Ovary (tissue), 9 donors: ENCODE data around the gene TTR. TPM values are rescaled to one million over a fixed set of nuclear protein-coding genes. Genes with fewer than 3 reads are reported as not detected.

Experiments used
- DNase-seq, 5 donors: peaks; one replicate each; pipeline ENCODE4 v3.0.0-alpha.2; 2019 to 2020
- H3K27ac ChIP-seq, 2 donors: fragments of 200-600 bp; one replicate each; pipeline versions ENCODE4 v1.5.1 to v1.8.0; 2019 to 2022
- H3K27me3 ChIP-seq: fragments of 200-600 bp; one replicate; pipeline ENCODE4 v1.8.0; 2022
- H3K36me3 ChIP-seq: fragments of 200-600 bp; sonication (generic); one replicate; pipeline ENCODE4 v1.5.1; 2019
- H3K4me1 ChIP-seq: one replicate; pipeline ENCODE4 v1.8.1; 2013; ENCODE audit warnings: mild to moderate bottlenecking, moderate library complexity; ENCODE audit not compliant: insufficient read depth
- H3K4me3 ChIP-seq: fragments of 200-600 bp; sonication (generic); one replicate; pipeline ENCODE4 v1.5.1; 2017
- H3K9me3 ChIP-seq, 2 donors: fragments of 200-600 bp in 1 of 2; sonication (generic) in 1 of 2; one replicate each; pipeline versions ENCODE4 v1.5.1 to v1.8.1; 2013 to 2019; ENCODE audit warnings: mild to moderate bottlenecking in 1 of 2, moderate library complexity in 1 of 2
- EP300 ChIP-seq: sonication (generic); formaldehyde crosslinking; IDR thresholded peaks from one replicate; pipeline ENCODE4 v1.6.1; 2017; ENCODE audit warnings: antibody characterized with exemption
- POLR2A ChIP-seq: fragments of 450-650 bp; IDR thresholded peaks from one replicate; pipeline ENCODE4 v1.6.1; 2017; ENCODE audit warnings: antibody characterized with exemption, mild to moderate bottlenecking, moderate library complexity
- WGBS, 3 donors: extraction: QIAGEN DNeasy Blood & Tissue Kit in 1 of 3; methylation state at CpG; one replicate each; pipeline versions ENCODE4 v1.1.5 to v1.1.7; 2013 to 2017; 5-methylcytosine and 5-hydroxymethylcytosine counted together
- intact Hi-C, 4 donors: fragments of 100-400 bp; cut with DNase I; formaldehyde crosslinking; loops; one replicate each; pipeline versions ENCODE4 v1.11.0 to v1.15.1; 2022 to 2023
- polyA plus RNA-seq, 2 donors: library from polyadenylated mRNA; stranded (reverse); fragments of 200-250 nt in 1 of 2; fragments of 350-450 nt in 1 of 2; fragmentation: Illumina TruSeq in 1 of 2; extraction: RNeasy Lipid Tissue Mini Kit (QIAGEN cat#74804) in 1 of 2; gene quantifications; one replicate each; pipeline ENCODE4 v1.2.3, GENCODE V29; 2013 to 2014
- total RNA-seq, 7 donors: library from RNA; depleted of rRNA in 2 of 7; stranded (reverse); fragments of >200 nt in 2 of 7; fragmentation: NEBNext Ultra II Directional in 3 of 7; extraction: Animal tissue kit (Norgen Biotek cat#: 25700) in 3 of 7; gene quantifications; one replicate each; pipeline versions ENCODE4 v1.1.0 to v1.2.4, GENCODE V29; 2016 to 2023
- TF ChIP-seq, protein P1 (sequence below), 3 donors: fragments of 450-650 bp in 2 of 3; fragments of 200-600 bp in 1 of 3; IDR thresholded peaks; one replicate each; pipeline versions ENCODE4 v1.5.1 to v1.8.0; 2016 to 2022; ENCODE audit warnings: antibody characterized with exemption in 3 of 3, mild to moderate bottlenecking in 1 of 3
- donor health status: DM: no; HTN: no; CAD: no; lungs with moderate emphysema.
- donor health status: DM: no; HTN: no; CAD: no.
- donor health status: Bipolar disorder and iron deficiency.
- donor health status: DM: yes; HTN: yes; CAD: no.
- donor health status: DM: no; HTN: no; CAD: no.
- donor health status: DM: yes; HTN: yes; CAD: no.

Gene TTR
- total and polyA plus RNA-seq, 9 donors = 0.92 to 3.0 (median 0.95) TPM; not detected in 6

DNA sequence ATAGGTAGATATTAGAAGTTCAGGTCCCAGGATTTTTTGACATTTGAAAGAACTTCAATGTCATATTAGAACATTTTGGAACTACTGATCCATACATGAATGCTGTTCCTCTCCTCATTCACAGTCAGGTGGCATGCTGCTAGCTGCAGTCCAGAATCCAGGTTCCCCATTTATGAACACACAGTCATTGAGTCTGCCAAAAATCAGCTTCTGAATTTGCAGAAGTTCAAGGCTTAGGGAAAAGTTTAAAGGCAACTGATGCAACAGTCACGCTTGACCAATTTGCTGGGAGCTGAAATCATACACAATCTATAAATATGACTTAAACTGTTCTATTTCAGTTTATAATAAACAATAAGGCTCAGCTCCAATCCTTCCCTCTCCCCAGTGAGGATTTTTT, 17.3 kb upstream of the TTR start:
- no peak for DNase-seq
- WGBS, 3 donors = 57 to 80% (median 77%) methylated on average over 1 of the region's 1 CpG
- intact Hi-C loops = no loop called here
- no peaks in the 10 kb centered on the region for H3K27me3 ChIP-seq
- H3K9me3 ChIP-seq = no peaks in the 10 kb centered on the region
- no peak overlapping the region for H3K4me3 ChIP-seq
- no peak for TF ChIP-seq POLR2A
- TF ChIP-seq EP300 = no peak
- TF ChIP-seq, protein P1, sequence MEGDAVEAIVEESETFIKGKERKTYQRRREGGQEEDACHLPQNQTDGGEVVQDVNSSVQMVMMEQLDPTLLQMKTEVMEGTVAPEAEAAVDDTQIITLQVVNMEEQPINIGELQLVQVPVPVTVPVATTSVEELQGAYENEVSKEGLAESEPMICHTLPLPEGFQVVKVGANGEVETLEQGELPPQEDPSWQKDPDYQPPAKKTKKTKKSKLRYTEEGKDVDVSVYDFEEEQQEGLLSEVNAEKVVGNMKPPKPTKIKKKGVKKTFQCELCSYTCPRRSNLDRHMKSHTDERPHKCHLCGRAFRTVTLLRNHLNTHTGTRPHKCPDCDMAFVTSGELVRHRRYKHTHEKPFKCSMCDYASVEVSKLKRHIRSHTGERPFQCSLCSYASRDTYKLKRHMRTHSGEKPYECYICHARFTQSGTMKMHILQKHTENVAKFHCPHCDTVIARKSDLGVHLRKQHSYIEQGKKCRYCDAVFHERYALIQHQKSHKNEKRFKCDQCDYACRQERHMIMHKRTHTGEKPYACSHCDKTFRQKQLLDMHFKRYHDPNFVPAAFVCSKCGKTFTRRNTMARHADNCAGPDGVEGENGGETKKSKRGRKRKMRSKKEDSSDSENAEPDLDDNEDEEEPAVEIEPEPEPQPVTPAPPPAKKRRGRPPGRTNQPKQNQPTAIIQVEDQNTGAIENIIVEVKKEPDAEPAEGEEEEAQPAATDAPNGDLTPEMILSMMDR (IDR thresholded peaks at IDR 0.05) = no peak
- no peaks in the 10 kb centered on the region for H3K36me3 ChIP-seq
- H3K4me1 ChIP-seq = no peaks in the 10 kb centered on the region
- no peak overlapping the region for H3K27ac ChIP-seq

DNA sequence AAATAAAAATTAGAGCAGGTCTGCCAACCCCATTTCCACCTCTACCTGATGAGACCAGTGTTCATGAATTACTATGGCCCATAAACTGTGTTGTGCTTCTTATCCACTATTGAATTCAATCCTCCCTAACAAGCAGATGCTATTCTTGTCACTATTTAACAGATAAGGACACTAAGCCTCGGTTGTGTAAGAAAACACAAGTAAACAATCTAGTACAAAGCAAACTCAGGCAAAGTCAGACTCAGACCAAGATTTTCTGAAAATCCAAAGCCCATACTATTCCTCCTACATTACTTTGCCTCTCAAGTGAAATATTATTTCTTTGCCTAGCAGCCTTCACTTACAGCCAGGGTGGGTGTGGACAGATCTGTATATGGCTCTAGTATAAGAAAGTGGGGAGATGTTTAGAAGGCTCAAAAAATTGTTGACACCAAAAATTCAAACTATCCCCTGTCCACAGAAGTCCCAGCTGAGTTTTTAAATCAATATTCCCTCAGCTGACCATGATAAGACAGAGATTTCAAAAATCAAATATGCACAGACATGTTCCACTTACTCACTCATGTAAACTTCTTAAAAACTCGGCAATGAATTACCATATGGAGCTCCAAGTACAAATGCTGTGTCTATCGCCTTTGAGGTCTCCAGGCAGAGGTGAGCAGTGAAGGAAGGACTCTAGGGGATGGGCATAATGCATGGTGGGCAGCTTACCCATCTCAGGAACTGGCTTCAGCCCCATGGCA, 16.0 kb upstream of the TTR start:
- TF ChIP-seq, protein P1 (IDR thresholded peaks at IDR 0.05) = no peak
- TF ChIP-seq POLR2A (no peak), EP300 (no peak)
- Histone ChIP-seq H3K4me1 (no peaks in the 10 kb centered on the region), H3K27me3 (no peaks in the 10 kb centered on the region), H3K9me3 (no peaks in the 10 kb centered on the region), H3K27ac (no peak overlapping the region), H3K36me3 (no peaks in the 10 kb centered on the region), H3K4me3 (no peak overlapping the region)
- intact Hi-C loops = no loop called here
- 49 to 65% (median 64%) methylated on average over 3 of the region's 3 CpGs for WGBS, 3 donors
- no peak for DNase-seq

DNA sequence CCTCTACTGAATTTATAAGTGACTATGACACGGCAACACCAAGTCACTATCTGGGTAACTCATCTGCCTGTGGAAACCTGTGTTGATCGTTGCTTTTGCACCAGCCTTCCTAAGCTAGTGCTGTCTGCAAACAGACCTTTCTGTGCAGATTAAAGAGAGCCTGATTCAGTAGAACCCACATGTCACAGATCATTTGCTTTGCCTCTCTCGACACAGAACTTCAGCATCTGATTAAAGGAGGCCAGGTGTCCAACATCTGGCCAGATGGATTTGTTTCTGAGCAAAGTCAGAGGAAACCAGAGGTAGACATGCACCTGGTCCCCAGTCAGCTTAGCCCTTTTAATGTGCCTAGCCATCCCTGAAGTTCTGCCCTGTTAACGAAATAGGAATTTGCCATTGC, 15.0 kb upstream of the TTR start:
- WGBS, 3 donors = 64 to 80% (median 78%) methylated on average over 4 of the region's 4 CpGs

DNA sequence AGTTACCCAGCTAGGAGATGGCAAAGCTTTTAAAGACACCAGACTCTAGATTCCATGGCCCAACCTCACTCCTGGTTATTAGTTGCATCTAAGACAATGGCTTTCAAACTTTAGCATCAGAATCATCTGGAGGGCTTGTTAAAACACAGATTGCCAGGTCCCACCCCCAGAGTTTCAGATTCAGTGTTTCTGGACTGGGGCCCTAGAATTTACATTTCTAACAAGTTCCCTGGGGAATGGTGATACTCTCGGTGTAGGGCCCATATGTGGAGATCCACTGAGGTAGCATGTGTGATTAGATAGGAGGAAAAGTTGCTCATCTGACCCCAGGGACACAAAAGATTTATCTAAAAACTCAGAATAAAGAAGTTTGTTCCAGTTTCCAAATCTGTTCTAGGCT, 14.5 kb upstream of the TTR start:
- WGBS, 3 donors = 70 to 85% (median 80%) methylated on average over 1 of the region's 1 CpG
- intact Hi-C loops = no loop called here
- no peak for DNase-seq
- Histone ChIP-seq H3K4me3 (no peak overlapping the region), H3K36me3 (no peaks in the 10 kb centered on the region), H3K27me3 (no peaks in the 10 kb centered on the region), H3K9me3 (no peaks in the 10 kb centered on the region), H3K27ac (no peak overlapping the region), H3K4me1 (no peaks in the 10 kb centered on the region)
- TF ChIP-seq EP300 (no peak), POLR2A (no peak)
- TF ChIP-seq, protein P1 (IDR thresholded peaks at IDR 0.05) = no peak

More for the DNA sequence above, 15.0 kb upstream of the TTR start:
- TF ChIP-seq EP300 (no peak), POLR2A (no peak)
- TF ChIP-seq, protein P1 (IDR thresholded peaks at IDR 0.05) = no peak
- Histone ChIP-seq H3K36me3 (no peaks in the 10 kb centered on the region), H3K9me3 (no peaks in the 10 kb centered on the region), H3K27ac (no peak overlapping the region), H3K4me1 (no peaks in the 10 kb centered on the region), H3K27me3 (no peaks in the 10 kb centered on the region), H3K4me3 (no peak overlapping the region)
- intact Hi-C loops = no loop called here
- DNase-seq = no peak
